Endothelial cell of umbilical vein (primary cell): Measurements from ENCODE around the gene IL17REL. TPM values are rescaled to one million over a fixed set of nuclear protein-coding genes. Genes with fewer than 3 reads are reported as not detected.
A peak's percentile ranks its signal among the peaks of the same experiment; 100 is the strongest.

ENCODE experiments used
- BruUV-seq: library from RNA; stranded (reverse); fragments of 400-500 nt; replicated peaks from 2 replicates; lab custom pipeline; 2021; lab: Mats Ljungman, UMichigan
- CTCF ChIA-PET: fragments of 300-600, 350-600 bp; sonication (Branson Sonifier 250); formaldehyde crosslinking; loops from one replicate; lab custom pipeline; 2021; ENCODE audit warnings: antibody characterized with exemption, inconsistent platforms; lab: Charles Lee
- POLR2A ChIA-PET: fragments of 300-600, 350-600 bp; sonication (Branson Sonifier 250); formaldehyde crosslinking; loops from one replicate; lab custom pipeline; 2021; ENCODE audit warnings: antibody characterized with exemption, inconsistent platforms; lab: Charles Lee
- DNase-seq: peaks from one replicate; pipeline ENCODE4 v3.0.0-alpha.2; 2011; ENCODE audit warnings: low read depth, low spot score
- FAIRE-seq: peaks from 2 replicates; lab custom pipeline; 2011; peaks lifted over from hg19 to GRCh38; lab: Jason Lieb, UNC
- H2AFZ ChIP-seq: 2 replicates; pipeline ENCODE4 v1.6.0; 2012; ENCODE audit warnings: low read depth, low read length, control low read depth, inconsistent platforms
- H3K27ac ChIP-seq: 2 replicates; pipeline ENCODE4 v1.5.1; 2011; ENCODE audit warnings: low read depth, mild to moderate bottlenecking, control low read depth, low read length, moderate library complexity; ENCODE audit not compliant: insufficient read depth
- H3K27me3 ChIP-seq, 2 experiments: 2 replicates each; pipeline versions ENCODE4 v1.6.0 to v1.6.1; 2011; ENCODE audit warnings: low read length in 2 of 2, mixed read lengths in 1 of 2; ENCODE audit not compliant: control insufficient read depth in 2 of 2, insufficient read depth in 2 of 2
- H3K36me3 ChIP-seq, 2 experiments: 2 replicates in 1 of 2; 3 replicates in 1 of 2; pipeline ENCODE4 v1.5.1; 2011; ENCODE audit warnings: low read length in 2 of 2, mild to moderate bottlenecking in 1 of 2, moderate library complexity in 1 of 2; ENCODE audit not compliant: control insufficient read depth in 2 of 2, insufficient read depth in 2 of 2; ENCODE audit errors: extremely low read depth in 1 of 2
- H3K4me1 ChIP-seq: 3 replicates; pipeline ENCODE4 v1.5.1; 2011; ENCODE audit warnings: mild to moderate bottlenecking, low read length; ENCODE audit not compliant: control insufficient read depth, insufficient read depth; ENCODE audit errors: extremely low read depth
- H3K4me2 ChIP-seq: 2 replicates; pipeline ENCODE4 v1.6.1; 2011; ENCODE audit warnings: low read length, control low read depth, mixed read lengths; ENCODE audit not compliant: insufficient read depth
- H3K4me3 ChIP-seq, 3 experiments: fragments of 200-600 bp in 1 of 3; sonication (generic), shearing (Covaris generic) in 1 of 3; replicated peaks in 1 of 3; 2 replicates each; pipeline ENCODE4 v1.5.1; 2011 to 2016; ENCODE audit warnings: control low read depth in 3 of 3, low read length in 3 of 3, mild to moderate bottlenecking in 2 of 3, inconsistent platforms in 1 of 3, low read depth in 1 of 3, moderate library complexity in 1 of 3; ENCODE audit not compliant: insufficient read depth in 1 of 3
- H3K79me2 ChIP-seq: 2 replicates; pipeline ENCODE4 v1.6.0; 2012; ENCODE audit warnings: low read length, inconsistent platforms; ENCODE audit not compliant: control insufficient read depth, insufficient read depth
- H3K9ac ChIP-seq: replicated peaks from 2 replicates; pipeline ENCODE3; 2011; ENCODE audit warnings: low read length, control low read depth; ENCODE audit not compliant: insufficient read depth; ENCODE audit errors: extremely low read depth
- H3K9me1 ChIP-seq: replicated peaks from 3 replicates; pipeline ENCODE4 v1.6.0; 2011; ENCODE audit warnings: mild to moderate bottlenecking, low read length; ENCODE audit not compliant: control insufficient read depth, insufficient read depth; ENCODE audit errors: extremely low read depth
- H3K9me3 ChIP-seq: replicated peaks from 2 replicates; pipeline ENCODE4 v1.5.1; 2012; ENCODE audit warnings: low read length, inconsistent platforms; ENCODE audit not compliant: control insufficient read depth, insufficient read depth
- H4K20me1 ChIP-seq: replicated peaks from 2 replicates; pipeline ENCODE3; 2011; ENCODE audit warnings: mild to moderate bottlenecking, low read length; ENCODE audit not compliant: control insufficient read depth, insufficient read depth; ENCODE audit errors: extremely low read depth
- CTCF ChIP-seq, 2 donors: IDR thresholded peaks; 1 replicate in 1 of 2; 2 replicates in 1 of 2; pipeline ENCODE4 v1.5.1; 2011; ENCODE audit warnings: low read length in 2 of 2, mild to moderate bottlenecking in 2 of 2, moderate library complexity in 2 of 2, control low read depth in 1 of 2, inconsistent platforms in 1 of 2, low read depth in 1 of 2; ENCODE audit not compliant: insufficient read depth in 1 of 2; ENCODE audit errors: extremely low read depth in 1 of 2
- EZH2 ChIP-seq: IDR thresholded peaks from 2 replicates; pipeline ENCODE4 v1.6.1; 2012; ENCODE audit warnings: borderline replicate concordance, low read depth, mild to moderate bottlenecking, moderate library complexity, low read length, inconsistent platforms; ENCODE audit not compliant: severe bottlenecking
- FOS ChIP-seq: IDR thresholded peaks from 2 replicates; pipeline ENCODE4 v1.6.1; 2011; ENCODE audit warnings: mild to moderate bottlenecking, low read length, moderate library complexity, borderline replicate concordance; ENCODE audit not compliant: insufficient read depth
- GATA2 ChIP-seq: IDR thresholded peaks from 2 replicates; pipeline ENCODE4 v1.7.0; 2011; ENCODE audit warnings: low read depth, mild to moderate bottlenecking, moderate library complexity, mixed read lengths, low read length; ENCODE audit not compliant: insufficient read length, insufficient read depth
- JUN ChIP-seq: IDR thresholded peaks from 2 replicates; pipeline ENCODE4 v1.6.1; 2011; ENCODE audit warnings: borderline replicate concordance, low read depth; ENCODE audit not compliant: insufficient read length, insufficient read depth
- MAX ChIP-seq: IDR thresholded peaks from 2 replicates; pipeline ENCODE4 v1.6.1; 2011; ENCODE audit not compliant: insufficient read depth, insufficient read length
- MYC ChIP-seq: IDR thresholded peaks from one replicate; pipeline ENCODE4 v1.6.1; 2011; ENCODE audit warnings: mild to moderate bottlenecking, low read depth, low read length
- POLR2A ChIP-seq: IDR thresholded peaks from 2 replicates; pipeline ENCODE4 v1.6.1; 2012; ENCODE audit warnings: low read depth, mild to moderate bottlenecking, control low read depth, low read length
- POLR2AphosphoS5 ChIP-seq: IDR thresholded peaks from 2 replicates; pipeline ENCODE4 v1.6.1; 2012; ENCODE audit warnings: low read depth, mild to moderate bottlenecking, control low read depth, low read length, moderate library complexity; ENCODE audit not compliant: insufficient read depth
- dilution Hi-C: fragments of 300-500 bp; cut with MboI; formaldehyde crosslinking; loops from one replicate; pipeline ENCODE4 v1.15.0; 2019; ENCODE audit warnings: low sequenced_read_pairs; ENCODE audit not compliant: extremely low pct_ligation_motif_present
- intact Hi-C: fragments of 100-400 bp; cut with micrococcal nuclease; formaldehyde crosslinking; loops from one replicate; pipeline ENCODE4 v1.10.0; 2022
- polyA plus RNA-seq, 4 experiments: library from polyadenylated mRNA; depleted of rRNA in 3 of 4; stranded (reverse) in 3 of 4; unstranded in 1 of 4; fragments of >200 nt; gene quantifications; 2 replicates each; pipeline versions ENCODE4 v1.2.1 to v1.2.3, GENCODE V29; 2011 to 2012; ENCODE audit warnings: missing spikeins in 1 of 4
- total RNA-seq: library from RNA; stranded (reverse); gene quantifications from 2 replicates; pipeline ENCODE4 v1.2.3, GENCODE V29; 2021

Gene IL17REL
- total and polyA plus RNA-seq, 2 donors (not counting 3 experiments of a cell fraction or from before 2014, with no cell fraction given): 0.06 to 0.15 TPM

GRCh38 chr22:49961005-49961600 is 51.5 kb downstream of the IL17REL start:
- Histone ChIP-seq H3K9ac (peak overlapping the region; percentile 84), H3K9me1 (no peaks in the 10 kb centered on the region), H4K20me1 (no peaks in the 10 kb centered on the region), H2AFZ (no peak overlapping the region), H3K79me2 (peaks cover 47% of the 10 kb centered on the region), H3K4me2 (no peak overlapping the region), H3K36me3 (peaks cover 19 to 34% of the 10 kb centered on the region in 2 experiments), H3K4me3 (peak overlapping the region; percentile 52 to 80 (median 59)), H3K9me3 (no peaks in the 10 kb centered on the region), H3K27me3 (no peaks in the 10 kb centered on the region), H3K27ac (peak overlapping the region; percentile 80), H3K4me1 (peaks cover 27% of the 10 kb centered on the region)
- ChIA-PET CTCF (interaction anchor here (1.0 to 3.7 kb wide), 5 partner anchors 10 to 69 kb away, joined by 3 to 32 read pairs (median 4); no protein-coding TSS in a partner anchor), POLR2A (interaction anchor here (0.9 to 1.8 kb wide), 4 partner anchors 10 to 25 kb away, joined by 3 to 14 read pairs (median 6); no protein-coding TSS in a partner anchor)
- intact Hi-C loops: no loop called here
- TF ChIP-seq CTCF (IDR thresholded peaks at IDR 0.05; ENCODE audit: extremely low read depth in 1 of 2, insufficient read depth in 1 of 2, low read depth in 1 of 2, low read length in 2 of 2) (no peak), GATA2 (no peak), POLR2AphosphoS5 (no peak), MAX (no peak), MYC (no peak), POLR2A (no peak), FOS (no peak), EZH2 (no peak), JUN (no peak)
- DNase-seq: peak; percentile 26
- TSS peak; percentile 1 for BruUV-seq
- dilution Hi-C loops: no loop called here
- FAIRE-seq: no peak
